AML-193 (cell line): ENCODE measurements around the gene GSTK1.
"Not testable (repeated sequence)": the region's sequence is repeated elsewhere in the genome, so short reads cannot be mapped to it uniquely, and the experiment has no call there.

ENCODE experiments used
- DNase-seq, 2 experiments: peaks; one replicate each; lab custom pipeline; 2025; lab: John Stamatoyannopoulos, UW

Gene GSTK1

GRCh38 chr7:143271240-143271639 is 8.0 kb downstream of the GSTK1 start:
- DNase-seq: no peak

- DNase-seq: no peak
Measured at GRCh38 chr7:143272871-143273270, 9.6 kb downstream of the GSTK1 start.

GRCh38 chr7:143279186-143280098 is 16.2 kb downstream of the GSTK1 start:
- no peak for DNase-seq

GRCh38 chr7:143280160-143280559 is 16.9 kb downstream of the GSTK1 start:
- DNase-seq: no peak

GRCh38 chr7:143280566-143280965 is 17.3 kb downstream of the GSTK1 start:
- DNase-seq: no peak

GRCh38 chr7:143281529-143281928 is 18.3 kb downstream of the GSTK1 start:
- DNase-seq: no peak

- no peak for DNase-seq
Measured at GRCh38 chr7:143282124-143282523, 18.9 kb downstream of the GSTK1 start.

- DNase-seq: no peak
Measured at GRCh38 chr7:143283381-143283780, 20.1 kb downstream of the GSTK1 start.

- DNase-seq: no peak
Measured at GRCh38 chr7:143284591-143285469, 21.6 kb downstream of the GSTK1 start, which contains the start of gene TMEM139. Gene TMEM139, plus strand, starts transcription at chr7:143284958. Its CDS starts 1,000 bp downstream, at chr7:143285958.

- DNase-seq: no peak
Measured at GRCh38 chr7:143285470-143285778, 22.2 kb downstream of the GSTK1 start.

- DNase-seq: no peak
Measured at GRCh38 chr7:143285806-143286521, 22.7 kb downstream of the GSTK1 start.

GRCh38 chr7:143286522-143286890 is 23.3 kb downstream of the GSTK1 start:
- DNase-seq: no peak

GRCh38 chr7:143287339-143287934 is 24.2 kb downstream of the GSTK1 start:
- DNase-seq: no peak

GRCh38 chr7:143287935-143288826 is 24.9 kb downstream of the GSTK1 start, which contains the start of gene CASP2:
Gene CASP2, plus strand, starts transcription at chr7:143288351. Its CDS starts 105 bp downstream, at chr7:143288456.
- peak; percentile 90 to 91 for DNase-seq

GRCh38 chr7:143288836-143289235 is 25.6 kb downstream of the GSTK1 start:
- DNase-seq: no peak

GRCh38 chr7:143289421-143289820 is 26.2 kb downstream of the GSTK1 start:
- peak; percentile 23 to 29 for DNase-seq

GRCh38 chr7:143289888-143290287 is 26.6 kb downstream of the GSTK1 start:
- not testable (repeated sequence) for DNase-seq

GRCh38 chr7:143290293-143290692 is 27.1 kb downstream of the GSTK1 start:
- no peak for DNase-seq

GRCh38 chr7:143292876-143293275 is 29.6 kb downstream of the GSTK1 start:
- DNase-seq: no peak

GRCh38 chr7:143295870-143296269 is 32.6 kb downstream of the GSTK1 start:
- no peak for DNase-seq

- DNase-seq: no peak
Measured at GRCh38 chr7:143296686-143297085, 33.4 kb downstream of the GSTK1 start.
